ENCODE data around the gene RNU6-9.

The RNU6-9 gene

GRCh38 chr19:897442-898039 is 4.3 kb downstream of the RNU6-9 start:
- no peak for DNase-seq (ENCODE audit: low read depth in 2 of 2, low spot score in 1 of 2)

DNA sequence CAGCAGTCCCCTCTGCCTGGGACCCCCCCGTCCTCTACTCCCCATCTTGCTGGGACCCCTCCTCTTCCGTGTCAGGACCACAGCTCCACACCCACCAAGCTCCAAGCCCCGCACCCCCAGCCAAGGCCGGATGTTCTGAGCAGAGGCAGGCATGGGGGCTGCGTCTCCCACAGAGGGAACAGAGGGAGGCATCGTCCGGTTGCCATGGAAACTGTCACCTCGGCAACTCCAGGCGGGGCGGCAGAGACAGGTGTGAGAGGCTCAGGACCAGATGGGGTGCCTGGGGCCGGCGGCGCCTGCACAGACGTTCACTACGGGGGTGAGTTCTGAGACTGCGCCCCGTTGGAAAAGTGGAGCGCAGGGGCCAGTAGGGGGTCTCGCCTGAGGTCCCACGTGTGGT is 5.4 kb downstream of the RNU6-9 start:
- no peak for DNase-seq (ENCODE audit: low read depth in 2 of 2, low spot score in 1 of 2)

DNA sequence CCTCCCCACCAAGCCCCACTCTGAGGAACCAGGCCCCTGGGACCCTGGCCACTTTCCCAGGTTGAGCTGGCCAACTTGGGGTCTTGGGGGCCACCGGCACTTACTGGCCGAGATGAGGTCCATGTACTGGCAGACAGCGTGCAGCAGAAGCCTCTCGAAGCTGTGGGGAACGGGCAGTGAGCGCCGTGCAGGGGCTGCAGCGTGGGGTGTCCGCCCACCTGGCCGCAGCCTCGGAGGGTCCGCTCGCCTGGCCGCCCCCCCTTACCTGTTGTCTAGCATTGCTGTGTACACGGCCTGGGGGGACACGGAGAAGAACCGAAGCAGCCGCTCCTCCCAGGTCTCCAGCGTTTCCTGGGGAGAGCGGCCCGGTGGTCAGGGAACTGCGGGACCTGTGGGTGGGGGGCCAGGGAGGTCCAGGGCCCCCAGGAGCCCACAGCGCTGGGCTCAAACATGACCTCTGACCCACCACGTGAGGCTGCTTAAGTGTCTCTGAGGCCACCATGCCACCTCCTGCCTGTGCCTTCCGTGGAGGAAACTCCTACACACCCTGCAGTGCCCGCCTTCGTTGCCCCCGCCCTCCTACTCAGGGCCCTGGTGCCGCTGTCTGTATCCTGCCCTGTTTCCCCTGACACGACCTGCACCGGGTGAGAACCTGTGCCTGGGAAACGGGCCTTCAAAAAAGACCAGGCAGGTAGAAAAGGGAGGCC is 6.2 kb downstream of the RNU6-9 start:
- no peak for DNase-seq (ENCODE audit: low read depth in 2 of 2, low spot score in 1 of 2)

- DNase-seq (ENCODE audit: low read depth in 2 of 2, low spot score in 1 of 2) = no peak
Observed at GRCh38 chr19:900043-900301, 6.7 kb downstream of the RNU6-9 start.

DNA sequence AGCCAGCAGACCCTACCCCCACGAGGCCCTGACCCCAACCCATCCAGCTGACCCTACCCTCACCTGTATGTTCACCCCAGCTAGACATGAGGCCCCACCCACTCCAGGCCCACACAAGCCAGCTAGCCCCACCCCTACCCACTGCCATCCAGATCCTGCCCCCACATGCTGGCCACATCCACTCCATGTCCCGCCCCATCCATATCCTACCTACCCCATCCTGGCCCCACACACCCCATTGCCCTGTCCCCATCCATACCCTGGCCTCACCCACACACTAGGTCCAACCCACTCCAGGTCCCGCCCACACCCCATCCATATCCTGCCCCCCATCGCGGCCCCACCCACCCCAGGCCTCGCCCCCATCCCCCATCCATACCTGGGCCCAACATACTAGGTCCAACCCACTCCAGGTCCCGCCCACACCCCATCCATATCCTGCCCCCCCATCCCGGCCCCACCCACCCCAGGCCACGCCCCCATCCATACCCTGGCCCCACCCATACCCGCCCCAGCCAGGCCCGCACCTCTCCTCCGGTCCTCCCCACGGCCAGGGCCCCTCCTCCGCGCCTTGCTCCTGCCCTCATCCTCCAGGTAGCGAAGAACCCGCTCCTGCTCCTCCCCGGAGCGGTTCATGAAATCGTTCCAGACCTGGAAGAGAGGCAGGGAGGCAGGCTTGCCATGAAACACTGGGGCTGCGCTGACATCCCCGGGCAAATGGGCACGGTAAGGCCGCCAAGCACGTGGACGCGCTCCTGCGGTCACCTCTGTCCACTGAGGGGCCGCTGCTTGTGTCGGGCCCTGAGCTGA is 7.2 kb downstream of the RNU6-9 start:
- DNase-seq (ENCODE audit: low read depth in 2 of 2, low spot score in 1 of 2) = no peak

GRCh38 chr19:901216-902092 is 8.2 kb downstream of the RNU6-9 start:
- no peak for DNase-seq (ENCODE audit: low read depth in 2 of 2, low spot score in 1 of 2)

DNA sequence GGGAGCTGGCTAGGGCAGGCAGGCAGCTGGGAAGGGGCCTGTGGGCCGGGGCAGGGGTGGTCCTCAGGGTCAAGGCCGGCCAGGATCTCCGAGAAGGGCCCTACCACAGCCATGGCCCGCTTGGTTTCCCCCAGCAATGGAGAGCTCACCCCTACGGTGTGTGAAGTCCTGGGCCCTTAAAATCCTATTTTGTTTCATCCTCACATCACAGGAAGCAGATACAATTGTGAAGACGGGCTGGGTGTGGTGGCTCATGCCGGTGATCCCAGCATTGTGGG is 8.7 kb downstream of the RNU6-9 start:
- DNase-seq (ENCODE audit: low read depth in 2 of 2, low spot score in 1 of 2) = no peak

DNA sequence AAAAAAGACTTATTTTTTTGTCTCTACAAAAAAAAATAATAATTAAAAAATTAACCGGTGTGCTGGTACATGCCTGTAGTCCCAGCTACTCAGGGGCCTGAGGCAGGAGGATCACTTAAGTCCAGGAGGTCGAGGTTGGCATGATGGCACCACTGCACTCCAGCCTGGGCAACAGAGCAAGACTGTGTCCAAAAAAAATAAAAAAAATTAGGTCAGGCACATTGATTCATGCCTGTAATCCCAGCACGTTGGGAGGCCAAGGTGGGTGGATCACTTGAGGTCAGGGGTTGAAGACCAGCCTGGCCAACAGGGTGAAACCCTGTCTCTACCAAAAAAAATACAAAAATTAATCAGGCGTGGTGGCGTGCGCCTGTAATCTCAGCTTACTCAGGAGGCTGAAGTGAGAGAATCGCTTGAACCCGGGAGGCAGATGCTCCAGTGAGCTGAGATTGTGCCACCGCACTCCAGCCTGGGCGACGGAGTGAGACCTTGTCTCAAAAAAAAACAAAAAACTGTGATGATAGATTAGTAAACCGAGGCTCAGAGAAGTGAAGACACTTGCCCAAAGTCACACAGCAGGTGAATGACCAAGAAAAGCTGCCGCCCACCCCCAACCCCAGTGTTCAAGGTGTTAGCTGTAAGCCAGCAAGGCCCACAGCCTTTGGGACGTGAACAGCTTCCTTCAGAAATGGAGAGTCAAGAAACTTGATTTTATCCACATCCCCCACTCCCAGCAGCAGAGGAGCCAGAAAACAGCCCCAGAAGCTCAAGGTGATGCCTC is 9.4 kb downstream of the RNU6-9 start:
- DNase-seq (ENCODE audit: low read depth in 2 of 2, low spot score in 1 of 2) = no peak

- no peak for DNase-seq (ENCODE audit: low read depth in 2 of 2, low spot score in 1 of 2)
Observed at GRCh38 chr19:903266-903797, 10.0 kb downstream of the RNU6-9 start.

DNA sequence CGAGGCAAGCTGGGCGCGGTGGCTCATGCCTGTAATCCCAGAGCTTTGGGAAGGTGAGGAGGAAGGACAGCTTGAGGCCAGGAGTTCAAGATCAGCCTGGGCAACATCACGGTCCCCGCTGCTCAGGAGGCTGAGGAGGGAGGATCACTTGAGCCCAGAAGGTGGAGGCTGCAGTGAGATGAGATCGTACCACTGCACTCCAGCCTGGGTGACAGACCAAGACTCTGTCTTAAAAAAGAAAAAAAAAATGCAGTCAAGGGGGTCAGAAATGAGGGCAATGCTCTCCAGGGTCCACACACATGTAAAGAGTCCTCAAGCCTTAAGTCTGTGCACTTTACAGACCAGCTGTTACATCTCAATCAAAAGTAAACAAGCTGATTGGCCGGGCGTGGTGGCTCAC is 11.3 kb downstream of the RNU6-9 start:
- no peak for DNase-seq (ENCODE audit: low read depth in 2 of 2, low spot score in 1 of 2)

GRCh38 chr19:906480-906879 is 13.2 kb downstream of the RNU6-9 start:
- no peak for DNase-seq (ENCODE audit: low read depth in 2 of 2, low spot score in 1 of 2)

GRCh38 chr19:907183-907853 is 14.0 kb downstream of the RNU6-9 start:
- no peak for DNase-seq (ENCODE audit: low read depth in 2 of 2, low spot score in 1 of 2)

DNA sequence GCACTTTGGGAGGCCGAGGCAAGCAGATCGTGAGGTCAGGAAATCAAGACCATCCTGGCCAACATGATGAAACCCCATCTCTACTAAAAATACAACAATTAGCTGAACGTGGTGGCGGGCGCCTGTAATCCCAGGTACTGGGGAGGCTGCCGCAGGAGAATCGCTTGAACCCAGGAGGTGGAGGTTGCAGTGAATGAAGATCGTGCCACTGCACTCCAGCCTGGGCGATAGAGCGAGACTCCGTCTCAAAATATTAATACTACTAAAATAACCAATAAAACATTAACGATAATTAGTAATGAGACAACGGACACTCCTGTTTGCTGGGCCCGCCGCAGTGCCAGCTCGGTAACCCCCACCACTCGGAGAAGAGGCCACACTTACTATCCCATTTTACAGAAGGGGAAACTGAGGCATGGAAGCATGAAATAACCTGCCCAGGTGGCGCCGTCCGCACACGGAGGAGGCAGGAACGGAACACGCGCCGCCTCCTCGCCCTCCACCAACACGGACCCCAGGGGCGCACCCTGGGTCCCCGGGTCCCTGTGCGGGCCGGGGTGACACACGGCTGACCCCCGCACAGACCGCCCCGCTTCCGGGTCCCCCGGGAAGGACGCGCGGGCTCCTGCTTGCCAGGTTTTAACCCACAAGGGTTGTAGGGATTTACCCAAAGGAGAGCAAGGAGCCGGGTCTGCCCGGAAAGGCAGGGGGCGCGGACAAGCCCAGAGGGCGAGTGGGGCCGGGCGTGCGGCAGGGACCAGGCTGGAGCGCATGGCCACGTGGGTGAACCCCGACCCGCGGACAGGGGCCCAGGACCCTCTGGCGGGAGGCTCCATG is 18.1 kb downstream of the RNU6-9 start:
- no peak for DNase-seq (ENCODE audit: low read depth in 2 of 2, low spot score in 1 of 2)

DNA sequence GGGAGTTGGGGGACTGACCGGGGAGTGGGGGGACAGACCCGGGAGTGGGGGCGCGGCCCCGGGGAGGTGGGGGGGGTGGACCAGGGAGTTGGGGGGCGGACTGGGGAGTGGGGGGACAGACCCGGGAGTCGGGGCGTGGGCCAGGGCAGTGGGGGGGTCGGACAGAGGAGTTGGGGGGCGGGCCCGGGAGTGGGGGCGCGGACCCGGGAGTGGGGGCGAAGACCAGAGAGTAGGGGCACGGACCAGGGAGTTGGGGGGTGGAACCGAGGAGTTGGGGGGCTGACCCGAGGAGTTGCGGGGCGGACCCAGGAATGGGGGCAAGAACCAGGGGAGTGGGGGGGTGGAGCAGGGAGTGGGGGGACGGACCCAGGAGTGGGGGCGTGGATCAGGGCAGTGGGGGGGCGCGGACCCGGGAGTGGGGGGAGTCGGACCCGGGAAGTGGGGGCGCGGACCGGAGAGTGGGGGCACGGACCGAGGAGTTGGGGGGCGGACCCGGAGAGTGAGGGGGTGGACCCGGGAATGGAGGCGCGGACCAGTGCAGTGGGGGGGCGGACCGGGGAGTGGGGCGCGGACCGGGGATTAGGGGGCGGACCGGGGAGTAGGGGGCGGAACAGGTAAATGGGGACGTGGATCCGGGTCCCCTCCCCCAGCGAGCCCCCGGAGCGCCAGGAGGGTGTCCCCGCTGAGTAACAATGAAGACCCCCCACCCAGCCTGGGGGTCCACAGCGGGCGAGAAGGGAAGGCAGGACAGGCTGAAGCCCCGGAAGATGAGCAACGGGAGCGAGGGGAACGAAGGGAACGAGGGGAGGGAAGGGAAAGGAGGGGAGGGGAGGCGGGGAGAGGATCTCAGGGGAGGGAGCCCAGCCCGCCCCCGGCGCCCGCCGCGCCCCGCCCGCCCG is 19.1 kb downstream of the RNU6-9 start:
- no peak for DNase-seq (ENCODE audit: low read depth in 2 of 2, low spot score in 1 of 2)

DNA sequence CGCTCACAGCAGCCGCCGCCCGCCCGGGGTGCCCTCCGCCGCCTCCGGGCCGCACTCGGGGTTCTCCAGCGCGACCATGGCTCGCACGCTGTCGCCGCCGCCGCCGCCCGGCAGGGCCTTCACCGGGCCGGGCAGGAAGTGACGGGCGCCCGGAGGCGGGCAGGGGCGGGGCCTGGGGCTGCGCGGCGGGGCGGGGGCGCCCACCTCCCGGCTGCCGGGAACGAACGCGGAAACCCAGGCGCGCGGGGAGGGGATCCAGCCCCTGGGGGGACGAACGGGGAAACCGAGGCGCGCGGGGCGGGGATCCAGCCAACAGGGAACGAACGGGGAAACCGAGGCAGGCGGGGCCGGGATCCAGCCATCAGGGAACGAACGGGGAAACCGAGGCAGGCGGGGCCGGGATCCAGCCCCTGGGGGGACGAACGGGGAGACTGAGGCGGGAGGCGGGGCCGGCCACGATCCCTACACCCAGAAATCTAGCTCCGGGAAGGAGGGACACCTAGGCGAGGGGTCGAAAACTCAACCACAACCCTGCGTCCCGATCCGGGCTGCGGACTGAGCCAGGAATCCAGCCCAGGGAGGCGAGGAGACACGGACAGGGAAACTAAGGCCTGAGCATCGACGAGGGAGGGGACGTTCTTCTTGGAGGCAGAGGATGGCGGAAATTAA is 19.9 kb downstream of the RNU6-9 start, which contains the start of gene R3HDM4:
TSS of gene R3HDM4 (minus strand) at position 140 of the 669 bp plus-strand sequence. CDS start at position 78, 62 bp downstream.
- peak; percentile 68 to 76 for DNase-seq (ENCODE audit: low read depth in 2 of 2, low spot score in 1 of 2)

DNA sequence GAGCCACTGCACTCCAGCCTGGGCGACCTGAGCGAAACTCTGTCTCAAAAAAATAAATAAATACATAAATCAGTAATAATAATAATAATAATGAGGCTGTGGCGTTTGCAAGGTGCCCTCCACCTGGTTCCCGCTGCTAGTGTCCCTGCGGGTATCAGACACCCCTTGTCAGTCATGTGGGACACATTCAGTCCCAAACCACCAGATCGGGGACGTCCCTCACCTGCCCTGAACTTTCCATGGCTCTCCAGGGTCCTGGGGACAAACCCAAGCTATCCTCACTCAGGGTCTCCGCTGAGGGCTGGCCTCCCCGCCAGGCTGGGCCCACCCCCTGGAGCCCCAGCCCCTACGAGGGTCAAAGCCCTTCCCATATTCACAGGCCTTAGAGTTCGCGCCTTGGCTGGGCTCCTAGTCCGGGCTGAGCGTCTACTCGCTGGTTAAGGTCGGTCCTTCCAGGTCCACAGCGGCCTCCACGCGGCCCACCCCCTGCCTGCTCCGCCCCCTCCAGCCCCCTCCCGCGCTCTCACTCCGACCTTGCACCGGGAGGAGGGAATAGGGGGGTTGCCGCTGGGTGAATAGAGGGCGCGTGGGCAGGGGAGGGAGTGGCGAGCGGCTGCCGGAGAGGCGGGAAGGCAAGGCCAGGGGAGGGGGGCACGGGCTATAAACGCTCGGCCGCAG is 23.5 kb downstream of the RNU6-9 start:
- DNase-seq (ENCODE audit: low read depth in 2 of 2, low spot score in 1 of 2) = no peak

Measured in stimulated activated CD8-positive, alpha-beta memory T cell treated with anti-CD3 and anti-CD28 coated beads, Interleukin-4, amount 100 ng/mL, for 1 hour (primary cell).